K562 (cell line): ENCODE data around the gene FGFR1OP2. TPM values are rescaled to one million over a fixed set of nuclear protein-coding genes. Genes with fewer than 3 reads are reported as not detected.

ENCODE experiments used
- ATAC-seq: fragments of 200-7000 bp; cut with Tn5 transposase; 3 replicates; pipeline ENCODE4 v1.9.1; 2020; ENCODE audit warnings: moderate library complexity
- BruUV-seq: library from RNA; stranded (reverse); fragments of 400-500 nt; replicated peaks from 2 replicates; lab custom pipeline; 2021; lab: Mats Ljungman, UMichigan
- CTCF ChIA-PET: fragments of 300-600 bp; formaldehyde crosslinking; extraction: SDS; loops from one replicate; lab custom pipeline; 2021; ENCODE audit warnings: low intra/inter-chr PET ratio; lab: Yijun Ruan, JAX
- POLR2A ChIA-PET: fragments of 300-600, 350-650 bp; sonication (Branson Sonifier 250); formaldehyde crosslinking; extraction: SDS; loops from one replicate; lab custom pipeline; 2021; ENCODE audit warnings: antibody characterized with exemption, inconsistent platforms; lab: Yijun Ruan, JAX
- DNase-seq, 4 experiments: peaks; one replicate each; pipeline versions ENCODE4 v3.0.0 to v3.0.0-alpha.2; 2011 to 2018; ENCODE audit warnings: low spot score in 3 of 4, mixed read lengths in 3 of 4; ENCODE audit errors: extremely low read depth in 1 of 4
- FAIRE-seq: peaks from 2 replicates; lab custom pipeline; 2011; peaks lifted over from hg19 to GRCh38; lab: Jason Lieb, UNC
- H2AFZ ChIP-seq: 2 replicates; pipeline ENCODE4 v1.6.0; 2011; ENCODE audit warnings: low read depth, low read length, control low read depth, inconsistent platforms
- H3K27ac ChIP-seq: fragments of 200-600 bp; 3 replicates; pipeline ENCODE4 v1.8.0; 2011; ENCODE audit warnings: low read depth, mild to moderate bottlenecking, control low read depth, inconsistent platforms, low read length, moderate library complexity, mixed read lengths; ENCODE audit errors: extremely low read depth
- H3K27me3 ChIP-seq, 2 experiments: fragments of 300-600 bp in 1 of 2; 2 replicates in 1 of 2; 3 replicates in 1 of 2; pipeline versions ENCODE4 v1.6.0 to v1.8.0; 2011; ENCODE audit warnings: inconsistent platforms in 2 of 2, low read length in 2 of 2, mild to moderate bottlenecking in 1 of 2, mixed read lengths in 1 of 2, moderate library complexity in 1 of 2; ENCODE audit not compliant: control insufficient read depth in 2 of 2, insufficient read depth in 2 of 2
- H3K36me3 ChIP-seq: fragments of 300-600 bp; 3 replicates; pipeline ENCODE4 v1.8.0; 2011; ENCODE audit warnings: mild to moderate bottlenecking, low read length, inconsistent platforms; ENCODE audit not compliant: control insufficient read depth, insufficient read depth
- H3K4me1 ChIP-seq, 2 experiments: fragments of 200-600 bp in 1 of 2; replicated peaks in 1 of 2; 2 replicates in 1 of 2; 3 replicates in 1 of 2; pipeline versions ENCODE4 v1.5.1 to v1.8.0; 2011; ENCODE audit warnings: inconsistent platforms in 2 of 2, low read length in 2 of 2, mild to moderate bottlenecking in 1 of 2, mixed read lengths in 1 of 2, moderate library complexity in 1 of 2; ENCODE audit not compliant: control insufficient read depth in 2 of 2, insufficient read depth in 2 of 2
- H3K4me2 ChIP-seq: 2 replicates; pipeline ENCODE4 v1.6.1; 2011; ENCODE audit warnings: low read length, control low read depth, inconsistent platforms, mixed read lengths; ENCODE audit not compliant: insufficient read depth
- H3K4me3 ChIP-seq: fragments of 200-600 bp; sonication (generic), shearing (Covaris generic); 2 replicates; pipeline ENCODE4 v1.5.1; 2016; ENCODE audit warnings: control low read depth, inconsistent platforms
- H3K79me2 ChIP-seq: fragments of 200-600 bp; 3 replicates; pipeline ENCODE4 v1.8.0; 2011; ENCODE audit warnings: low read length, inconsistent platforms; ENCODE audit not compliant: control insufficient read depth, insufficient read depth
- H3K9ac ChIP-seq, 2 experiments: 2 replicates each; pipeline versions ENCODE4 v1.6.0 to v1.6.1; 2011; ENCODE audit warnings: low read depth in 2 of 2, low read length in 2 of 2, control low read depth in 1 of 2, inconsistent platforms in 1 of 2, mild to moderate bottlenecking in 1 of 2, mixed read lengths in 1 of 2; ENCODE audit not compliant: insufficient read depth in 1 of 2
- H3K9me1 ChIP-seq: one replicate; pipeline ENCODE4 v1.6.0; 2011; ENCODE audit warnings: inconsistent platforms, mild to moderate bottlenecking, low read length, moderate library complexity; ENCODE audit not compliant: control insufficient read depth, insufficient read depth
- H3K9me3 ChIP-seq: replicated peaks from 2 replicates; pipeline ENCODE4 v1.5.1; 2011; ENCODE audit warnings: low read depth, low read length, inconsistent platforms; ENCODE audit not compliant: control insufficient read depth, insufficient read depth
- H4K20me1 ChIP-seq: replicated peaks from 2 replicates; pipeline ENCODE4 v1.6.1; 2011; ENCODE audit warnings: low read length, inconsistent platforms, mixed read lengths; ENCODE audit not compliant: control insufficient read depth, insufficient read depth
- ATF2 ChIP-seq: sonication (generic); formaldehyde crosslinking; IDR thresholded peaks from 2 replicates; pipeline ENCODE4 v1.8.1; 2022; ENCODE audit warnings: missing genetic modification reagents
- DMBX1 ChIP-seq: fragments of 250-450 bp; sonication (Bioruptor Pico); IDR thresholded peaks from 2 replicates; pipeline ENCODE4 v1.8.0; 2022; ENCODE audit warnings: inconsistent platforms, mild to moderate bottlenecking, moderate library complexity, borderline replicate concordance
- HES1 ChIP-seq: fragments of 450-650 bp; IDR thresholded peaks from 2 replicates; pipeline ENCODE4 v1.6.1; 2016; ENCODE audit warnings: low read depth, mild to moderate bottlenecking, moderate library complexity
- HIVEP1 ChIP-seq: fragments of 250-450 bp; sonication (Bioruptor Pico); IDR thresholded peaks from 2 replicates; pipeline ENCODE4 v1.4.0; 2020; ENCODE audit warnings: mild to moderate bottlenecking
- HNRNPH1 ChIP-seq: fragments of 200-400 bp; formaldehyde crosslinking; optimal IDR thresholded peaks from 2 replicates; pipeline ENCODE3; 2017; ENCODE audit warnings: low read depth, mild to moderate bottlenecking, low read length, moderate library complexity
- MTA2 ChIP-seq: fragments of 450-650 bp; IDR thresholded peaks from 2 replicates; pipeline ENCODE4 v1.6.1; 2016; ENCODE audit warnings: low read depth
- MXI1 ChIP-seq: IDR thresholded peaks from 2 replicates; pipeline ENCODE4 v1.6.1; 2011; ENCODE audit warnings: low read depth, mild to moderate bottlenecking, improper control_type of control experiment, low read length
- NR0B1 ChIP-seq: fragments of 450-650 bp; IDR thresholded peaks from one replicate; pipeline ENCODE4 v1.6.1; 2018; ENCODE audit warnings: mild to moderate bottlenecking, moderate library complexity; ENCODE audit not compliant: partially characterized antibody
- NR2C1 ChIP-seq, 2 experiments: fragments of 450-650 bp; IDR thresholded peaks; 2 replicates each; pipeline ENCODE4 v1.6.1; 2017; ENCODE audit warnings: mild to moderate bottlenecking in 2 of 2, antibody characterized with exemption in 1 of 2, inconsistent platforms in 1 of 2, missing compliant biosample characterization in 1 of 2, missing genetic modification characterization in 1 of 2
- NR2F6 ChIP-seq: fragments of 450-650 bp; formaldehyde crosslinking; IDR thresholded peaks from 2 replicates; pipeline ENCODE4 v1.4.0; 2020; ENCODE audit warnings: mild to moderate bottlenecking
- PHF20 ChIP-seq: fragments of 450-650 bp; IDR thresholded peaks from 2 replicates; pipeline ENCODE4 v1.6.1; 2018; ENCODE audit not compliant: partially characterized antibody
- RHOXF2B ChIP-seq: fragments of 250-450 bp; sonication (Bioruptor Pico); conservative IDR thresholded peaks from 2 replicates; pipeline ENCODE4 v1.5.1; 2021
- SAP30 ChIP-seq: fragments of 200-600 bp; sonication (generic); IDR thresholded peaks from 2 replicates; pipeline ENCODE4 v1.6.1; 2012; ENCODE audit warnings: borderline replicate concordance, low read depth, mild to moderate bottlenecking, moderate library complexity, low read length, control low read depth, inconsistent platforms; ENCODE audit not compliant: insufficient read depth, poor library complexity, severe bottlenecking
- SIN3B ChIP-seq: fragments of 450-650 bp; IDR thresholded peaks from 2 replicates; pipeline ENCODE4 v1.6.1; 2017; ENCODE audit warnings: low read depth, mild to moderate bottlenecking, moderate library complexity
- SNIP1 ChIP-seq: fragments of 450-650 bp; IDR thresholded peaks from 2 replicates; pipeline ENCODE4 v1.7.1; 2017; ENCODE audit warnings: low read depth, mild to moderate bottlenecking
- TAF9B ChIP-seq: fragments of 450-650 bp; IDR thresholded peaks from 2 replicates; pipeline ENCODE4 v1.6.1; 2018; ENCODE audit warnings: mild to moderate bottlenecking; ENCODE audit not compliant: partially characterized antibody
- WHSC1 ChIP-seq: IDR thresholded peaks from one replicate; pipeline ENCODE4 v1.6.1; 2012; ENCODE audit warnings: low read length, control low read depth, inconsistent platforms
- ZNF561 ChIP-seq: fragments of 450-650 bp; formaldehyde crosslinking; conservative IDR thresholded peaks from 2 replicates; pipeline ENCODE4 v1.4.0; 2020; ENCODE audit warnings: mild to moderate bottlenecking, moderate library complexity
- WGBS: fragments of 100-300 bp; shearing (Covaris generic); methylation state at CpG from one replicate; pipeline ENCODE4 v1.1.6; 2016; ENCODE audit warnings: low coverage, mixed read lengths; ENCODE audit not compliant: insufficient coverage; ENCODE audit errors: missing lambda C conversion rate; 5-methylcytosine and 5-hydroxymethylcytosine counted together
- in situ Hi-C: fragments of 300-500 bp; cut with MboI; formaldehyde crosslinking; loops from 4 replicates; pipeline ENCODE4 v1.15.0; 2018; ENCODE audit warnings: inconsistent platforms, mixed read lengths
- intact Hi-C: fragments of 100-400 bp; cut with micrococcal nuclease; formaldehyde crosslinking; loops from 2 replicates; pipeline ENCODE4 v1.14.2; 2022
- polyA plus RNA-seq, 8 experiments: library from polyadenylated mRNA; depleted of rRNA in 4 of 8; stranded (reverse) in 5 of 8; unstranded in 3 of 8; fragments of >200 nt; fragmentation: Nextera tagmentation in 2 of 8; fragmentation: Illumina TruSeq in 1 of 8; extraction: Ambion mirVana in 2 of 8; extraction: Trizol in 1 of 8; gene quantifications; 2 replicates each; pipeline versions ENCODE4 v1.2.1 to v1.2.3, GENCODE V29; 2011 to 2014; ENCODE audit warnings: inconsistent platforms in 1 of 8, missing spikeins in 1 of 8
- total RNA-seq, 7 experiments: library from RNA; depleted of rRNA in 6 of 7; stranded (reverse); fragments of >200 nt in 6 of 7; fragmentation: Illumina TruSeq in 2 of 7; extraction: Trizol in 2 of 7; gene quantifications; 2 replicates each; pipeline versions ENCODE4 v1.2.1 to v1.2.3, GENCODE V29; 2011 to 2021; ENCODE audit warnings: low replicate concordance in 1 of 7

The FGFR1OP2 gene
- total and polyA plus RNA-seq, 9 of the 15 experiments (the other 6 are each of a cell fraction or from before 2014, with no cell fraction given) = 31.6 to 49.0 (median 37.1) TPM

GRCh38 chr12:27002141-27002540 is 63.9 kb downstream of the FGFR1OP2 start (continued):
- TF ChIP-seq DMBX1 (no peak), ZNF561 (no peak), SNIP1 (no peak)

GRCh38 chr12:27003421-27004381 is 65.4 kb downstream of the FGFR1OP2 start:
- no TSS peak for BruUV-seq
- CTCF ChIA-PET = no interaction called here
- DNase-seq = no peak
- Histone ChIP-seq H3K9ac (no peak overlapping the region), H3K79me2 (peaks cover 7% of the 10 kb centered on the region; the same call in 2 of the 3 replicates), H3K27me3 (no peaks in the 10 kb centered on the region), H3K4me2 (no peak overlapping the region), H3K4me1 (peaks cover 0 to 6% of the 10 kb centered on the region in 2 experiments; a peak in 1 of 5 replicates), H3K27ac (no peak overlapping the region), H3K4me3 (no peak overlapping the region), H4K20me1 (no peaks in the 10 kb centered on the region), H3K9me3 (no peaks in the 10 kb centered on the region), H3K9me1 (no peaks in the 10 kb centered on the region), H3K36me3 (no peaks in the 10 kb centered on the region), H2AFZ (no peak overlapping the region)
- WGBS = 75% methylated on average over 6 of the region's 6 CpGs
- FAIRE-seq = peak; percentile 66
- in situ Hi-C loops = no loop called here
- POLR2A ChIA-PET = interaction anchor here (1.0 to 1.5 kb wide), 2 partner anchors 10 to 40 kb away, joined by 3 to 5 read pairs; partner anchors contain the start of gene TM7SF3
- no peak; the same call in 2 of the 3 replicates for ATAC-seq
- intact Hi-C loops = no loop called here
- TF ChIP-seq NR2C1 (IDR thresholded peaks at IDR 0.05) (no peak), NR2C1 (tag; IDR thresholded peaks at IDR 0.05) (no peak), SAP30 (no peak), HNRNPH1 (no peak), NR0B1 (no peak), RHOXF2B (CRISPR knock-in tag) (no peak), TAF9B (no peak), SIN3B (no peak), HIVEP1 (no peak), ATF2 (CRISPR knock-in tag) (no peak), PHF20 (no peak), NR2F6 (CRISPR knock-in tag) (no peak), WHSC1 (no peak), MTA2 (no peak), MXI1 (no peak), HES1 (no peak)
